Measurements from ENCODE around the gene SBF2. TPM values are rescaled to one million over a fixed set of nuclear protein-coding genes. Genes with fewer than 3 reads are reported as not detected.
"Not testable (repeated sequence)": the region's sequence is repeated elsewhere in the genome, so short reads cannot be mapped to it uniquely, and the experiment has no call there.

The SBF2 gene
- total and polyA plus RNA-seq, 9 of the 15 experiments (the other 6 are each of a cell fraction or from before 2014, with no cell fraction given) = 0.80 to 9.5 (median 5.0) TPM

DNA sequence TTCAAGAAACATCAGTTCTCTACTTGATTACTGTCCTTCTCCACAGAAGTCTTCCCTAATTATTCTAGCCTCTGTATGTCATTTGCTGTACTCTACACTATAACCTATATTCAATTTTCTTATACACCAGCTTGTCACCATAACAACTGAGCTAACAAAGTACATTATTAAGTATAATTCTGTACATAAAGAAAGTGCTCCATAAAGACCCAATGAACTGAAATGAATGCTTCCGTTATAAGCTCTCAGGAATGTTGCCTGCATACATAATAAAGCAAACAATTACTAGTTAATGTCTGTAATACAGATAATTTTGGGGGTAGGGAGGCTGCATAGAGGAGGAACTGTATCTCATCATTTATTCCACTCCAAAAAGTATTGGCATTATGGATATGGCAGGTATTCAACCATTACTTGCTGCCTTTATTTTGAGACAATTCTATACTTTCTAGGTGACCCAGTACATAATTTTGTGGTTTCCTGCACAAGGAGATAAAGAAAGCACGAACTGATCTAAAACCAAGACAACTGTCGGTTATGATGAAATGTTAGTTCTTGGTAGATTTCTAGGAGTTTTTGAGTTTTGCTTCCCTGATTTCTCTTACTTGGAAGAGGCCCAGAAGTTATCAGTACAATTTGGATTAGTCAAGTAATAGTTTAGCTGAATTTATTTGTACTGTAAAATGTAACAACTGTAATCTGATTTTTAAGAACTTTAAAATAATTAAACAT lies 202.5 kb downstream of the SBF2 start (continued):
- TF ChIP-seq, protein P1, sequence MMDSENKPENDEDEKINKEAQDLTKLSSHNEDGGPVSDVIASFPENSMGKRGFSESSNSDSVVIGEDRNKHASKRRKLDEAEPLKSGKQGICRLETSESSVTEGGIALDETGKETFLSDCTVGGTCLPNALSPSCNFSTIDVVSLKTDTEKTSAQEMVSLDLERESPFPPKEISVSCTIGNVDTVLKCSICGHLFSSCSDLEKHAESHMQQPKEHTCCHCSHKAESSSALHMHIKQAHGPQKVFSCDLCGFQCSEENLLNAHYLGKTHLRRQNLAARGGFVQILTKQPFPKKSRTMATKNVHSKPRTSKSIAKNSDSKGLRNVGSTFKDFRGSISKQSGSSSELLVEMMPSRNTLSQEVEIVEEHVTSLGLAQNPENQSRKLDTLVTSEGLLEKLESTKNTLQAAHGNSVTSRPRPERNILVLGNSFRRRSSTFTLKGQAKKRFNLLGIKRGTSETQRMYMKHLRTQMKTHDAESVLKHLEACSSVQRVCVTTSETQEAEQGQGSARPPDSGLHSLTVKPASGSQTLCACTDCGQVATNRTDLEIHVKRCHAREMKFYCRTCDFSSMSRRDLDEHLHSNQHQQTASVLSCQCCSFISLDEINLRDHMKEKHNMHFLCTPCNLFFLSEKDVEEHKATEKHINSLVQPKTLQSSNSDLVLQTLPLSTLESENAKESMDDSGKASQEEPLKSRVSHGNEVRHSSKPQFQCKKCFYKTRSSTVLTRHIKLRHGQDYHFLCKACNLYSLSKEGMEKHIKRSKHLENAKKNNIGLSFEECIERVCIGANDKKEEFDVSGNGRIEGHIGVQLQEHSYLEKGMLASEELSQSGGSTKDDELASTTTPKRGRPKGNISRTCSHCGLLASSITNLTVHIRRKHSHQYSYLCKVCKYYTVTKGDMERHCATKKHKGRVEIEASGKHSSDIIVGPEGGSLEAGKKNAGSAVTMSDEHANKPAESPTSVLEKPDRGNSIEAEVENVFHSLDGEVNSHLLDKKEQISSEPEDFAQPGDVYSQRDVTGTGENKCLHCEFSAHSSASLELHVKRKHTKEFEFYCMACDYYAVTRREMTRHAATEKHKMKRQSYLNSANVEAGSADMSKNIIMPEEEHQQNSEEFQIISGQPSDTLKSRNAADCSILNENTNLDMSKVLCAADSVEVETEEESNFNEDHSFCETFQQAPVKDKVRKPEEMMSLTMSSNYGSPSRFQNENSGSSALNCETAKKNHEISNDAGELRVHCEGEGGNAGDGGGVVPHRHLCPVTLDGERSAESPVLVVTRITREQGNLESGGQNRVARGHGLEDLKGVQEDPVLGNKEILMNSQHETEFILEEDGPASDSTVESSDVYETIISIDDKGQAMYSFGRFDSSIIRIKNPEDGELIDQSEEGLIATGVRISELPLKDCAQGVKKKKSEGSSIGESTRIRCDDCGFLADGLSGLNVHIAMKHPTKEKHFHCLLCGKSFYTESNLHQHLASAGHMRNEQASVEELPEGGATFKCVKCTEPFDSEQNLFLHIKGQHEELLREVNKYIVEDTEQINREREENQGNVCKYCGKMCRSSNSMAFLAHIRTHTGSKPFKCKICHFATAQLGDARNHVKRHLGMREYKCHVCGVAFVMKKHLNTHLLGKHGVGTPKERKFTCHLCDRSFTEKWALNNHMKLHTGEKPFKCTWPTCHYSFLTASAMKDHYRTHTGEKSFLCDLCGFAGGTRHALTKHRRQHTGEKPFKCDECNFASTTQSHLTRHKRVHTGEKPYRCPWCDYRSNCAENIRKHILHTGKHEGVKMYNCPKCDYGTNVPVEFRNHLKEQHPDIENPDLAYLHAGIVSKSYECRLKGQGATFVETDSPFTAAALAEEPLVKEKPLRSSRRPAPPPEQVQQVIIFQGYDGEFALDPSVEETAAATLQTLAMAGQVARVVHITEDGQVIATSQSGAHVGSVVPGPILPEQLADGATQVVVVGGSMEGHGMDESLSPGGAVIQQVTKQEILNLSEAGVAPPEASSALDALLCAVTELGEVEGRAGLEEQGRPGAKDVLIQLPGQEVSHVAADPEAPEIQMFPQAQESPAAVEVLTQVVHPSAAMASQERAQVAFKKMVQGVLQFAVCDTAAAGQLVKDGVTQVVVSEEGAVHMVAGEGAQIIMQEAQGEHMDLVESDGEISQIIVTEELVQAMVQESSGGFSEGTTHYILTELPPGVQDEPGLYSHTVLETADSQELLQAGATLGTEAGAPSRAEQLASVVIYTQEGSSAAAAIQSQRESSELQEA (IDR thresholded peaks at IDR 0.05; ENCODE audit: low read depth) = no peak
- TF ChIP-seq ZNF174 (CRISPR knock-in tag; IDR thresholded peaks at IDR 0.05) (no peak), CXXC5 (CRISPR knock-in tag; IDR thresholded peaks at IDR 0.05) (peak; percentile 56), ZBTB7A (IDR thresholded peaks at IDR 0.05; ENCODE audit: borderline replicate concordance, control insufficient read depth, low read depth, low read length) (no peak), ADNP (tag; IDR thresholded peaks at IDR 0.05) (no peak), RCOR1 (IDR thresholded peaks at IDR 0.05; ENCODE audit: borderline replicate concordance in 1 of 2, low read depth in 2 of 2, low read length in 2 of 2) (peak in 1 of 2 experiments; percentile 47; a peak in 1 of 4 replicates), RUNX1 (IDR thresholded peaks at IDR 0.05; ENCODE audit: low read depth) (no peak)
- TF ChIP-seq, protein P2, sequence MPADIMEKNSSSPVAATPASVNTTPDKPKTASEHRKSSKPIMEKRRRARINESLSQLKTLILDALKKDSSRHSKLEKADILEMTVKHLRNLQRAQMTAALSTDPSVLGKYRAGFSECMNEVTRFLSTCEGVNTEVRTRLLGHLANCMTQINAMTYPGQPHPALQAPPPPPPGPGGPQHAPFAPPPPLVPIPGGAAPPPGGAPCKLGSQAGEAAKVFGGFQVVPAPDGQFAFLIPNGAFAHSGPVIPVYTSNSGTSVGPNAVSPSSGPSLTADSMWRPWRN (IDR thresholded peaks at IDR 0.05; ENCODE audit: low read depth) = no peak

DNA sequence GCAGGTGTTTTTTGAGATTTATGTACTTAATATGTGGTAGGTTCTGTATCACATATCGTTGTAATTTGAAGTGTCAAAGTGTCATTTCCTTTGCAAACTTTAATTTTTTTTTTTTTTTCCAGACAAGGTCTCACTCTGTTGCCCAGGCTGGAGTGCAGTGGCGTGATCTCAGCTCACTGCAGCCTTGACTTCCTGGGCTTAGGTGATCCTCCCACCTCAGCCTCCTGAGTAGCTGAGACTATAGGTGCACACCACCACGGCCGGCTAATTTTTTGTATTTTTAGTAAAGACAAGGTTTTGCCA lies 206.1 kb downstream of the SBF2 start:
- CTCF ChIA-PET (ENCODE audit: low intra/inter-chr PET ratio); BruUV-seq (replicated peaks); H3K4me2 ChIP-seq (ENCODE audit: insufficient read depth, low read length); DNase-seq (ENCODE audit: extremely low read depth in 1 of 4, low spot score in 3 of 4); H3K27me3 ChIP-seq (ENCODE audit: control insufficient read depth in 2 of 2, insufficient read depth in 2 of 2, low read length in 2 of 2); intact Hi-C loops (cut with micrococcal nuclease); H3K36me3 ChIP-seq (ENCODE audit: control insufficient read depth, insufficient read depth, low read length); in situ Hi-C loops (cut with MboI); H3K27ac ChIP-seq (ENCODE audit: extremely low read depth, low read depth, low read length); H3K4me1 ChIP-seq (replicated peaks in 1 of 2; ENCODE audit: control insufficient read depth in 2 of 2, insufficient read depth in 2 of 2, low read length in 2 of 2); H3K9ac ChIP-seq (ENCODE audit: insufficient read depth in 1 of 2, low read depth in 2 of 2, low read length in 2 of 2); H2AFZ ChIP-seq (ENCODE audit: low read depth, low read length); H3K9me1 ChIP-seq (ENCODE audit: control insufficient read depth, insufficient read depth, low read length); H3K4me3 ChIP-seq; H3K79me2 ChIP-seq (ENCODE audit: control insufficient read depth, insufficient read depth, low read length); ATAC-seq; FAIRE-seq; H3K9me3 ChIP-seq (replicated peaks; ENCODE audit: control insufficient read depth, insufficient read depth, low read depth, low read length); H4K20me1 ChIP-seq (replicated peaks; ENCODE audit: control insufficient read depth, insufficient read depth, low read length): not testable (repeated sequence)
- POLR2A ChIA-PET = interaction anchor here (1.0 kb wide), 1 partner anchor 13 kb away, joined by 3 read pairs; no protein-coding TSS in a partner anchor
- 0% methylated on average over 3 of the region's 4 CpGs for WGBS (ENCODE audit: insufficient coverage, low coverage, missing lambda C conversion rate)
